ENCODE data around the gene MTRF1.
"Not testable (repeated sequence)": the region's sequence is repeated elsewhere in the genome, so short reads cannot be mapped to it uniquely, and the experiment has no call there.

Gene MTRF1

DNA sequence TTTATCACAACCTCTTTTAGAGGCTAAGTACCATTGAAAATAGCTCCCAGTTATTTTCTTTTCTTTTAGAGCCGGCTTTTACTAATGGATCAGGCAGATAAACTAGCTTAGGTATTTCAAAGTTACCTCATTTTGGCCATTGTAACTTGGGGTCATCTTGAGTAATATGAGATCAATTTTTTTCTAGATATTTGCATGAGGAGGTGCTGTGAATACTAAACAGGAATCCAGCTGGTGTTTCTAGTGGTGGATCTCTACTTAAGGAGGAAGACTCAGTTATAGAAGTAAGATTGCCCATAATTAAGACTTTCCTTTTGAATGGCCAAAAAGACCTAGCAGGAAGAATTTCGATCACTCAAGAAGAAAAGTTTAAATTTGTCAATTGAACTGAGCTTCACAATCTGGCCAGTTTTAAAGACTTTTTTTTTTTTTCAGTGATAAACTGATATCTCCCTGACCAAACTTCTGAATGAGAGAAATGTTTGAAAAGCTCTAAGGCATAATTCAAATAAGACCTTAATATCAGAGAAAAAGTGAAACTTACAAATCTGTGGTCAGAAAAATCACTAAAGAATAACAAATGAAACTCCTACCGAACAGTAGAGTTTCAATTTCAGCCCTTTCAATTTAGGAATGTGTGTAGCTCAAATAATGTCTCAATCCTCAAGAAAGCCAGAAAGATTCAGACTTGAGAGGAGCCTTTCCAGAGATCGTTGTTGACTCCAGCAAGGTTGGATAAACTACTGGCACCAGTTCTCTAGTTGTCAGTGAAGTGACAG is 36.1 kb upstream of the MTRF1 start:
- TF ChIP-seq POLR2AphosphoS5 (IDR thresholded peaks at IDR 0.05; ENCODE audit: low read depth, low read length) (no peak), POLR2A (IDR thresholded peaks at IDR 0.05; ENCODE audit: low read depth, low read length) (no peak), TAF1 (IDR thresholded peaks at IDR 0.05; ENCODE audit: borderline replicate concordance, low read depth, low read length) (no peak)
- DNase-seq (ENCODE audit: insufficient read length) = no peak
- no peak for FAIRE-seq

- DNase-seq (ENCODE audit: insufficient read length) (no peak), FAIRE-seq (no peak)
- no peak for TF ChIP-seq POLR2AphosphoS5 (IDR thresholded peaks at IDR 0.05; ENCODE audit: low read depth, low read length)
- no peak for TF ChIP-seq POLR2A (IDR thresholded peaks at IDR 0.05; ENCODE audit: low read depth, low read length)
- no peak for TF ChIP-seq TAF1 (IDR thresholded peaks at IDR 0.05; ENCODE audit: borderline replicate concordance, low read depth, low read length)
Observed at GRCh38 chr13:41296879-41297646, 33.7 kb upstream of the MTRF1 start.

DNA sequence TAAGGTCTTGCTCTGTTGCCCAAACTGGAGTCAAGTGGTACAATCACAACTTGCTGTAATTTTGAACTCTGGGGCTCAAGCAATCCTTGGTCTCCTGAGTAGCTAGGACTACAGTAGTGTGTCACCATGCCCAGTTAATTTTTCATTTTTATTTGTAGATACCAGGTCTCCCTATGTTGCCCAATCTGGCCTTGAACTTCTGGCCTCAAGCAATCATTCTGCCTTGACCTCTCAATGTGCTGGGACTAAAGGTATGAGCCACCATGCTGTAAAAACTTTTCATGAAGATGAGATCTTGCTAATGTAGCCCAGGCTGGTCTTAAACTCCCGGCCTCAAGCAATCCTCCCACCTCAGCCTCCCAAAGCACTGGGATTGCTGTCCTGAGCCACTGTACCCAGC is 32.6 kb upstream of the MTRF1 start:
- no peak for TF ChIP-seq POLR2A (IDR thresholded peaks at IDR 0.05; ENCODE audit: low read depth, low read length)
- TF ChIP-seq POLR2AphosphoS5 (IDR thresholded peaks at IDR 0.05; ENCODE audit: low read depth, low read length) = no peak
- no peak for TF ChIP-seq TAF1 (IDR thresholded peaks at IDR 0.05; ENCODE audit: borderline replicate concordance, low read depth, low read length)
- no peak for FAIRE-seq
- no peak for DNase-seq (ENCODE audit: insufficient read length)

DNA sequence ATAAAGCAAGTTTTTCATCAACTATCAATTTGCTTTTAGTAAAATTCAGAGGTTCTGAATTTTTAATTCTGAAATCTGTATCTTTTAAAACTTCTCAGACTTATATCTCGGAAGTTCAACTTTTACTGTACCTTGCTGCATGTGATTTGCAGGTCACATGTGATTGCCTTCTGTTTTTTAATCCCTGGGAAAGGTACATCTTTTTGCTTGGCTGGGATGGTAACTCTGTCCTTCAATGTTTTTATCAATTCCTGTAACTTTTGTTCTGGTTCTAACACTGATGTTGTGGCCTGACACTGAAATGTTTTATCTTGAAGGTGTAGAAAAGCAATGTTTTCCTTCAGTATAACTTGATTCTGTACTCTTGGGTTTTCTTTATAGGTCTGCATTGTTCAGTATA is 31.5 kb upstream of the MTRF1 start:
- no peak for DNase-seq (ENCODE audit: insufficient read length)
- no peak for TF ChIP-seq TAF1 (IDR thresholded peaks at IDR 0.05; ENCODE audit: borderline replicate concordance, low read depth, low read length)
- no peak for FAIRE-seq

DNA sequence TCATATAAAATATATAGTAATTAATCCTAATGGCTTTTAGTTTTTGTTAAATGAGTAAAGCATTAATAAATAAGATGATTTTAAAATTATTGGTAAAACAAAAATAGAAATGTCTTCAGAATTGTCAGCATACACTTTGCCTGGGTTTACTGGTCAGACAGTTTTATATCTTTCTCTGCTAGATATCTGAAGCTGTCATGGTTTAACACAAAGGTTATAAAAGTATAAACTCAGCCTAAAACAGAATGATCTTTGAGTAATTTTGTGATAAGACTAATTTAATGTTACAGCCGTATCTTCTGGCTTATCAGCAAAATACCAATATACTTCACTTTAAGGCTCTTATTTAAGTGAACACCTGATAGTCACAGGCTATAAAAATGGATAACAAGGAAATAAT is 29.9 kb upstream of the MTRF1 start:
- TF ChIP-seq POLR2AphosphoS5 (IDR thresholded peaks at IDR 0.05; ENCODE audit: low read depth, low read length) (no peak), TAF1 (IDR thresholded peaks at IDR 0.05; ENCODE audit: borderline replicate concordance, low read depth, low read length) (no peak), POLR2A (IDR thresholded peaks at IDR 0.05; ENCODE audit: low read depth, low read length) (no peak)
- no peak for FAIRE-seq
- DNase-seq (ENCODE audit: insufficient read length) = no peak

DNA sequence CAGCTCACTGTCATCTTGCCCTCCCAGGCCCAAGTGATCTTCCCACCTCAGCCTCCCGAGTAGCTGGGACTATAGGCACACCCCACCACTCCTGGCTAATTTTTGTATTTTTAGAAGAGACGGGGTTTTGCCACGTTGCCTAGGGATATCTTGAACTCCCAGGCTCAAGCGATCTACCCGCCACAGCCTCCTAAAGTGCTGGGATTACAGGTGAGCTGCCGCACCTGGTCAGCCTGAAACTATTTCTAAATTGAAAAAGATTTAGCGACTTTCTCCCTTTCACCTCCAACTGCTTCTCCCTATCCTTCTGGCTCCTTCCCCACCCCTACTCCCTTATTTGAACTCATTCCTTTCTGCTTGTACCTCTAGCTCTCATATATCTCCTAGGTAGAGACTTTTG is 27.9 kb upstream of the MTRF1 start:
- TF ChIP-seq TAF1 (IDR thresholded peaks at IDR 0.05; ENCODE audit: borderline replicate concordance, low read depth, low read length) = no peak
- TF ChIP-seq POLR2A (IDR thresholded peaks at IDR 0.05; ENCODE audit: low read depth, low read length) = no peak
- no peak for TF ChIP-seq POLR2AphosphoS5 (IDR thresholded peaks at IDR 0.05; ENCODE audit: low read depth, low read length)
- FAIRE-seq = no peak
- DNase-seq (ENCODE audit: insufficient read length) = no peak

- TF ChIP-seq TAF1 (IDR thresholded peaks at IDR 0.05; ENCODE audit: borderline replicate concordance, low read depth, low read length) (no peak), POLR2A (IDR thresholded peaks at IDR 0.05; ENCODE audit: low read depth, low read length) (no peak), POLR2AphosphoS5 (IDR thresholded peaks at IDR 0.05; ENCODE audit: low read depth, low read length) (no peak)
- DNase-seq (ENCODE audit: insufficient read length) = no peak
- no peak for FAIRE-seq
Observed at GRCh38 chr13:41289463-41289881, 26.1 kb upstream of the MTRF1 start.

GRCh38 chr13:41286370-41286769 is 23.0 kb upstream of the MTRF1 start:
- TF ChIP-seq TAF1 (IDR thresholded peaks at IDR 0.05; ENCODE audit: borderline replicate concordance, low read depth, low read length) = no peak
- TF ChIP-seq POLR2AphosphoS5 (IDR thresholded peaks at IDR 0.05; ENCODE audit: low read depth, low read length) = no peak
- no peak for TF ChIP-seq POLR2A (IDR thresholded peaks at IDR 0.05; ENCODE audit: low read depth, low read length)
- DNase-seq (ENCODE audit: insufficient read length) = no peak
- FAIRE-seq = no peak

DNA sequence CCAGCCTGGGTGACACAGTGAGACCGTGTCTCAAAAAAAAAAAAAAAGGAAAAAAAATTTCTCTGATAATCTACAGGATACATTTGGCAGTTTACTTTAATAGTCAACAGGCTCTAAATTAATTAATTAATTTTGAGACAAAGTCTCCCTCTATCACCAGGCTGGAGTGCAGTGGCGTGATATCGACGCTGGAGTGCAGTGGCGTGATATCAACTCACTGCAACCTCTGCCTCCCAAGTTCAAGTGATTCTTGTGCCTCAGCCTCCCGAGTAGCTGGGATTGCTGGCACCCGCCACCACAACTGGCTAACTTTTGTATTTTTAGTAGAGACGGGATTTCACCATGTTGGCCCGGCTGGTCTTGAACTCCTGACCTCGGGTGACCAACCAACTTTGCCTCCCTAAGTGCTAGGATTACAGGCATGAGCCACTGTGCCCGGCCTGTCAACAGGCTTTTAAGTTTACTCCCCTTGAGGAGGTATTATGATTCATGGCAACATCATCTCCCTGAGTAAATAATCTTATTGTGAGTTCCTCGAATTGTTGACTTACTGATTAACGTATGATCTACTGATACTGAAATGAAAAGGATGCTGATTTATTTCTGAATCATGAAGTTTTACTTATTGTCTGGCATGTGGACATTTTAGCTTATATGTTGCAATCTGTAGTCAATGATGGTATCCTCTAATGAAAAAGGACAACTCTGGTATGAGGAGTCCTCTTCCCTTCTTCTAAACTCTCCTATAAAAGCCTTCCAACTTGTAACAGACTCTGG is 21.3 kb upstream of the MTRF1 start:
- no peak for DNase-seq (ENCODE audit: insufficient read length)

DNA sequence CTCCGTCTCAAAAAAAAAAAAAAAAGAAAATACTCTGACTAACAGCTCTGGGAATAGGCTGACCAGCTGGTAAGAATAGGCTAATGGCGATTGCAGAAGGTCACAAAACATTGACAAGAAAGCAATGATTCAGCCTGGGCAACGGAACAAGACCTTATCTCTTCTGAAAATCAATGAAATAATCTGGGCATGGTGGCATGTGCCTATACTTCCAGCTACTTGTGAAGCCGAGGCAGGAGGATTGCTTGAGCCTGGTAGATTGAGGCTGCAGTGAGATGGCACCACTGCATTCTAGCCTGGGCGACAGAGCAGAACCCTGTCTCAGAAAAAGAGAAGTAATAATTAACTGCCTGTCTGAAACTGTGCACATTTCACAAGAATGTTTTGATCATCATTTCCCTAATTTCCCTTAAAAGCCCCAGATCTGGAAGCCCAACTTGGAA is 18.8 kb upstream of the MTRF1 start:
- DNase-seq (ENCODE audit: insufficient read length) (no peak), FAIRE-seq (no peak)
- no peak for TF ChIP-seq POLR2AphosphoS5 (IDR thresholded peaks at IDR 0.05; ENCODE audit: low read depth, low read length)
- TF ChIP-seq TAF1 (IDR thresholded peaks at IDR 0.05; ENCODE audit: borderline replicate concordance, low read depth, low read length) = no peak
- TF ChIP-seq POLR2A (IDR thresholded peaks at IDR 0.05; ENCODE audit: low read depth, low read length) = no peak

More for the DNA sequence above, 21.3 kb upstream of the MTRF1 start:
- no peak for FAIRE-seq
- TF ChIP-seq TAF1 (IDR thresholded peaks at IDR 0.05; ENCODE audit: borderline replicate concordance, low read depth, low read length) (no peak), POLR2AphosphoS5 (IDR thresholded peaks at IDR 0.05; ENCODE audit: low read depth, low read length) (no peak), POLR2A (IDR thresholded peaks at IDR 0.05; ENCODE audit: low read depth, low read length) (no peak)

- not testable (repeated sequence) for FAIRE-seq; DNase-seq (ENCODE audit: insufficient read length)
Observed at GRCh38 chr13:41279156-41279555, 15.8 kb upstream of the MTRF1 start.

Data from GM12892 (cell line).